H9 (cell line): ENCODE data around the gene CTSE. TPM values are rescaled to one million over a fixed set of nuclear protein-coding genes. Genes with fewer than 3 reads are reported as not detected.

Source experiments
- DNase-seq: peaks from one replicate; pipeline ENCODE4 v3.0.0-alpha.2; 2017
- H2AFZ ChIP-seq: one replicate; pipeline ENCODE4 v1.6.1; 2013; ENCODE audit warnings: mild to moderate bottlenecking, low read length, control low read depth, moderate library complexity
- H2AK5ac ChIP-seq: 2 replicates; pipeline ENCODE4 v1.6.1; 2013; ENCODE audit warnings: low read length, control low read depth, mixed read lengths; ENCODE audit not compliant: insufficient read length
- H2BK120ac ChIP-seq: one replicate; pipeline ENCODE4 v1.6.1; 2013; ENCODE audit warnings: low read depth, mild to moderate bottlenecking, low read length, control low read depth, inconsistent platforms; ENCODE audit not compliant: poor library complexity, severe bottlenecking
- H2BK12ac ChIP-seq: 2 replicates; pipeline ENCODE4 v1.6.1; 2013; ENCODE audit warnings: low read length, control low read depth, mixed read lengths, low read depth; ENCODE audit not compliant: insufficient read length
- H2BK15ac ChIP-seq: 2 replicates; pipeline ENCODE4 v1.6.1; 2013; ENCODE audit warnings: low read depth, low read length, control low read depth
- H2BK20ac ChIP-seq: one replicate; pipeline ENCODE4 v1.6.1; 2013; ENCODE audit warnings: low read depth, mild to moderate bottlenecking, low read length, control low read depth, inconsistent platforms; ENCODE audit not compliant: poor library complexity, severe bottlenecking
- H2BK5ac ChIP-seq: 2 replicates; pipeline ENCODE4 v1.6.1; 2013; ENCODE audit warnings: low read length, control low read depth, mixed read lengths; ENCODE audit not compliant: insufficient read length
- H3K14ac ChIP-seq: 2 replicates; pipeline ENCODE4 v1.6.1; 2013; ENCODE audit warnings: low read length, control low read depth; ENCODE audit not compliant: insufficient read depth
- H3K18ac ChIP-seq: 2 replicates; pipeline ENCODE4 v1.6.1; 2013; ENCODE audit warnings: low read depth, mild to moderate bottlenecking, mixed read lengths, low read length, control low read depth; ENCODE audit not compliant: insufficient read length
- H3K23ac ChIP-seq: 2 replicates; pipeline ENCODE4 v1.6.1; 2013; ENCODE audit warnings: low read length, control low read depth, mixed read lengths, low read depth; ENCODE audit not compliant: insufficient read length
- H3K23me2 ChIP-seq: 2 replicates; pipeline ENCODE4 v1.6.1; 2013; ENCODE audit warnings: low read depth, mild to moderate bottlenecking, mixed read lengths, low read length, control low read depth; ENCODE audit not compliant: insufficient read length, poor library complexity, severe bottlenecking
- H3K27ac ChIP-seq: 2 replicates; pipeline ENCODE4 v1.5.1; 2013; ENCODE audit warnings: low read length, control low read depth, mixed read lengths, low read depth; ENCODE audit not compliant: insufficient read length
- H3K27me3 ChIP-seq: 2 replicates; pipeline ENCODE4 v1.6.1; 2013; ENCODE audit warnings: low read length, control low read depth, inconsistent platforms; ENCODE audit not compliant: insufficient read depth
- H3K4ac ChIP-seq: 2 replicates; pipeline ENCODE4 v1.6.1; 2013; ENCODE audit warnings: low read depth, mild to moderate bottlenecking, control low read depth, inconsistent platforms, low read length, moderate library complexity
- H3K4me1 ChIP-seq: 2 replicates; pipeline ENCODE4 v1.6.1; 2013; ENCODE audit warnings: low read length, control low read depth, inconsistent platforms; ENCODE audit not compliant: insufficient read depth
- H3K4me2 ChIP-seq: 2 replicates; pipeline ENCODE4 v1.6.1; 2013; ENCODE audit warnings: low read length, control low read depth, mixed read lengths; ENCODE audit not compliant: insufficient read length, insufficient read depth
- H3K56ac ChIP-seq: 2 replicates; pipeline ENCODE4 v1.6.1; 2013; ENCODE audit warnings: low read depth, mild to moderate bottlenecking, mixed read lengths, low read length, control low read depth; ENCODE audit not compliant: insufficient read length
- H3K79me1 ChIP-seq: 2 replicates; pipeline ENCODE4 v1.6.1; 2013; ENCODE audit warnings: low read depth, mild to moderate bottlenecking, moderate library complexity, low read length, control low read depth, inconsistent platforms; ENCODE audit not compliant: insufficient read depth, poor library complexity, severe bottlenecking
- H3K79me2 ChIP-seq: 2 replicates; pipeline ENCODE4 v1.6.1; 2013; ENCODE audit warnings: low read length, control low read depth, inconsistent platforms; ENCODE audit not compliant: insufficient read depth
- H3K9ac ChIP-seq: 2 replicates; pipeline ENCODE4 v1.6.1; 2013; ENCODE audit warnings: low read length, control low read depth, mixed read lengths; ENCODE audit not compliant: insufficient read length; ENCODE audit errors: extremely low read depth
- H3K9me3 ChIP-seq: one replicate; pipeline ENCODE4 v1.6.1; 2013; ENCODE audit warnings: low read depth, low read length, inconsistent platforms; ENCODE audit not compliant: control insufficient read depth
- H3T11ph ChIP-seq: one replicate; pipeline ENCODE4 v1.6.1; 2013; ENCODE audit warnings: mild to moderate bottlenecking, low read length, control low read depth, inconsistent platforms
- H4K20me1 ChIP-seq: one replicate; pipeline ENCODE4 v1.6.1; 2013; ENCODE audit not compliant: control insufficient read depth, insufficient read length, insufficient read depth
- H4K5ac ChIP-seq: 2 replicates; pipeline ENCODE4 v1.6.1; 2013; ENCODE audit warnings: low read depth, mild to moderate bottlenecking, mixed read lengths, low read length, control low read depth; ENCODE audit not compliant: insufficient read length
- H4K8ac ChIP-seq: replicated peaks from 2 replicates; pipeline ENCODE4 v1.6.1; 2013; ENCODE audit warnings: low read length, control low read depth, mixed read lengths, low read depth; ENCODE audit not compliant: insufficient read length
- H4K91ac ChIP-seq: 2 replicates; pipeline ENCODE4 v1.6.1; 2013; ENCODE audit warnings: low read depth, mild to moderate bottlenecking, moderate library complexity, mixed read lengths, low read length, control low read depth; ENCODE audit not compliant: insufficient read length
- H3K27ac Mint-ChIP-seq, 3 experiments: 2 replicates in 2 of 3; 3 replicates in 1 of 3; pipeline ENCODE4 v1.8.0; 2020 to 2021; ENCODE audit warnings: mixed read lengths in 3 of 3, mild to moderate bottlenecking in 1 of 3, moderate library complexity in 1 of 3
- H3K27me3 Mint-ChIP-seq: 2 replicates; pipeline ENCODE4 v1.8.0; 2021; ENCODE audit warnings: low read depth, mild to moderate bottlenecking, moderate library complexity, mixed read lengths
- H3K36me3 Mint-ChIP-seq, 3 experiments: 2 replicates in 2 of 3; 3 replicates in 1 of 3; pipeline ENCODE4 v1.8.0; 2020 to 2021; ENCODE audit warnings: low read depth in 3 of 3, mixed read lengths in 3 of 3; ENCODE audit not compliant: insufficient read depth in 1 of 3
- H3K4me1 Mint-ChIP-seq, 2 experiments: 2 replicates each; pipeline ENCODE4 v1.8.0; 2020; ENCODE audit warnings: mixed read lengths in 2 of 2
- H3K4me3 Mint-ChIP-seq, 2 experiments: 2 replicates in 1 of 2; 3 replicates in 1 of 2; pipeline ENCODE4 v1.8.0; 2020 to 2021; ENCODE audit warnings: mild to moderate bottlenecking in 2 of 2, mixed read lengths in 2 of 2, moderate library complexity in 1 of 2
- H3K9me3 Mint-ChIP-seq, 2 experiments: 2 replicates in 1 of 2; 3 replicates in 1 of 2; pipeline ENCODE4 v1.8.0; 2020; ENCODE audit warnings: mild to moderate bottlenecking in 2 of 2, mixed read lengths in 2 of 2, moderate library complexity in 1 of 2
- WGBS: extraction: QIAGEN DNeasy Blood & Tissue Kit; methylation state at CpG from one replicate; pipeline ENCODE4 v1.1.7; 2013; ENCODE audit warnings: missing lambda C conversion rate, low lambda C conversion rate, mixed read lengths; ENCODE audit not compliant: insufficient read length; ENCODE audit errors: extremely low coverage; 5-methylcytosine and 5-hydroxymethylcytosine counted together
- total RNA-seq: library from RNA; stranded (reverse); gene quantifications from 2 replicates; pipeline ENCODE4 v1.2.1, GENCODE V29; 2021
- TF ChIP-seq, protein P1 (sequence below): fragments of 200-600 bp; sonication (generic); conservative IDR thresholded peaks from 3 replicates; pipeline ENCODE4 v1.8.0; 2021; ENCODE audit warnings: antibody characterized with exemption, mild to moderate bottlenecking

CTSE gene
- total RNA-seq, 1 experiment from 2014 or later = not detected

DNA sequence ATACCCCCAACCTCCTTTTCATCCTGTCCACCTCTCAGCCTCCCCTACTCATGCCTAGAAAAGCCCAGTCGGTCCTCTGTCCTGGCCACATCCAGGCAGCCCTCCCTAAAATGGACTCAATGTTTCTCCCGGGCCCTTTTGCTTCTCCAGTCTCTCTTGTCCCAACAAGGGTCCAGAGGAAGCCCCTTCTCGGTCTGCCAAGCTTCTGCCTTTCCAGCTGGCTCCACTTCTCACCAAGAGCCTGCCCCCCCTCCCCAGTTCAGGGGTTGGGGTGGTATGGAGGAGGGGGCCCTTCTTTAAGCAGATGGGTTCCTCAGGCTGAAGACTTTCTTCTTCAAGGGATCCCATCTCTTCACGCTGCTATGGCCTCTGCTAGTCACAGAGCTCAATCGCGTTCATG lies 44.4 kb downstream of the CTSE start:
- Histone ChIP-seq H4K8ac (no peak overlapping the region), H2BK15ac (no peak overlapping the region), H3K23me2 (no peaks in the 10 kb centered on the region), H3K9me3 (no peaks in the 10 kb centered on the region), H2BK5ac (no peak overlapping the region), H3K18ac (no peak overlapping the region), H2AFZ (no peak overlapping the region), H3K4me1 (no peaks in the 10 kb centered on the region), H2BK120ac (no peak overlapping the region), H3K4ac (no peak overlapping the region), H4K91ac (no peak overlapping the region), H2BK20ac (no peak overlapping the region), H3K56ac (no peak overlapping the region), H3K79me1 (no peaks in the 10 kb centered on the region), H2BK12ac (no peak overlapping the region), H4K20me1 (peaks cover 3% of the 10 kb centered on the region), H2AK5ac (no peak overlapping the region), H4K5ac (no peak overlapping the region), H3K23ac (no peak overlapping the region), H3K27me3 (no peaks in the 10 kb centered on the region), H3K4me2 (no peak overlapping the region), H3K9ac (no peak overlapping the region), H3K27ac (no peak overlapping the region), H3T11ph (no peak overlapping the region), H3K14ac (no peak overlapping the region), H3K79me2 (no peaks in the 10 kb centered on the region)
- Mint-ChIP-seq H3K36me3 (peaks cover 0 to 1% (median 0%) of the 10 kb centered on the region in 3 experiments; a peak in 2 of 7 replicates), H3K9me3 (peaks cover 0 to 6% of the 10 kb centered on the region in 2 experiments; a peak in 2 of 5 replicates), H3K27me3 (peaks cover 2% of the 10 kb centered on the region; the same call in 1 of the 2 replicates), H3K4me3 (no peak overlapping the region), H3K27ac (no peak overlapping the region), H3K4me1 (peaks cover under 1 to 11% of the 10 kb centered on the region in 2 experiments)
- DNase-seq = no peak
- TF ChIP-seq, protein P1, sequence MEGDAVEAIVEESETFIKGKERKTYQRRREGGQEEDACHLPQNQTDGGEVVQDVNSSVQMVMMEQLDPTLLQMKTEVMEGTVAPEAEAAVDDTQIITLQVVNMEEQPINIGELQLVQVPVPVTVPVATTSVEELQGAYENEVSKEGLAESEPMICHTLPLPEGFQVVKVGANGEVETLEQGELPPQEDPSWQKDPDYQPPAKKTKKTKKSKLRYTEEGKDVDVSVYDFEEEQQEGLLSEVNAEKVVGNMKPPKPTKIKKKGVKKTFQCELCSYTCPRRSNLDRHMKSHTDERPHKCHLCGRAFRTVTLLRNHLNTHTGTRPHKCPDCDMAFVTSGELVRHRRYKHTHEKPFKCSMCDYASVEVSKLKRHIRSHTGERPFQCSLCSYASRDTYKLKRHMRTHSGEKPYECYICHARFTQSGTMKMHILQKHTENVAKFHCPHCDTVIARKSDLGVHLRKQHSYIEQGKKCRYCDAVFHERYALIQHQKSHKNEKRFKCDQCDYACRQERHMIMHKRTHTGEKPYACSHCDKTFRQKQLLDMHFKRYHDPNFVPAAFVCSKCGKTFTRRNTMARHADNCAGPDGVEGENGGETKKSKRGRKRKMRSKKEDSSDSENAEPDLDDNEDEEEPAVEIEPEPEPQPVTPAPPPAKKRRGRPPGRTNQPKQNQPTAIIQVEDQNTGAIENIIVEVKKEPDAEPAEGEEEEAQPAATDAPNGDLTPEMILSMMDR = no peak
- no CpG with 5 or more reads among the region's 6 CpGs for WGBS
